ENCODE results near the gene ENTHD1.

GRCh38 chr22:39939830-39940229 is 46.3 kb upstream of the ENTHD1 start:
- TF ChIP-seq POLR2A (IDR thresholded peaks at IDR 0.05) (no peak), CTCF (IDR thresholded peaks at IDR 0.05 in 8 of 11, conservative IDR thresholded peaks at IDR 0.05 in 3 of 11) (no peak), POLR2AphosphoS5 (IDR thresholded peaks at IDR 0.05) (no peak)
